IMR-90 (cell line): ENCODE results near the gene HSD17B8. TPM values are rescaled to one million over a fixed set of nuclear protein-coding genes. Genes with fewer than 3 reads are reported as not detected.

ENCODE experiments used
- ATAC-seq: fragments of 200-7000 bp; cut with Tn5 transposase; 2 replicates; pipeline ENCODE4 v1.9.1; 2020; ENCODE audit warnings: low read depth, mild to moderate bottlenecking, moderate library complexity
- BruUV-seq: library from RNA; stranded (reverse); fragments of 400-500 nt; replicated peaks from 2 replicates; lab custom pipeline; 2021; lab: Mats Ljungman, UMichigan
- CTCF ChIA-PET: fragments of 300-600 bp; formaldehyde crosslinking; extraction: SDS; loops from one replicate; lab custom pipeline; 2021; ENCODE audit warnings: antibody characterized with exemption; lab: Yijun Ruan, JAX
- POLR2A ChIA-PET: fragments of 300-600 bp; sonication (Branson Sonifier 250); formaldehyde crosslinking; loops from one replicate; lab custom pipeline; 2022; ENCODE audit warnings: antibody characterized with exemption; ENCODE audit not compliant: unreplicated experiment; lab: Charles Lee
- DNase-seq: peaks from one replicate; pipeline ENCODE4 v3.0.0; 2013
- H2AFZ ChIP-seq: replicated peaks from 2 replicates; pipeline ENCODE3; 2013; ENCODE audit warnings: low read length, mild to moderate bottlenecking; ENCODE audit not compliant: poor library complexity
- H2AK5ac ChIP-seq: 2 replicates; pipeline ENCODE4 v1.6.1; 2013; ENCODE audit warnings: low read depth, low read length, inconsistent platforms
- H2AK9ac ChIP-seq: replicated peaks from 2 replicates; pipeline ENCODE3; 2013; ENCODE audit warnings: mild to moderate bottlenecking, low read depth, low read length, moderate library complexity; ENCODE audit not compliant: poor library complexity
- H2BK120ac ChIP-seq: 2 replicates; pipeline ENCODE4 v1.6.1; 2013; ENCODE audit warnings: low read depth, low read length, inconsistent platforms
- H2BK15ac ChIP-seq: 3 replicates; pipeline ENCODE4 v1.6.1; 2013; ENCODE audit warnings: low read depth, low read length, inconsistent platforms
- H2BK20ac ChIP-seq: 2 replicates; pipeline ENCODE4 v1.6.1; 2013; ENCODE audit warnings: low read depth, mild to moderate bottlenecking, inconsistent platforms, low read length, moderate library complexity
- H2BK5ac ChIP-seq: 2 replicates; pipeline ENCODE4 v1.6.1; 2013; ENCODE audit warnings: mild to moderate bottlenecking, low read depth, low read length, inconsistent platforms; ENCODE audit not compliant: poor library complexity, severe bottlenecking
- H3K14ac ChIP-seq: replicated peaks from 2 replicates; pipeline ENCODE4 v1.6.1; 2013; ENCODE audit warnings: low read depth, low read length, inconsistent platforms
- H3K18ac ChIP-seq: 2 replicates; pipeline ENCODE4 v1.6.1; 2013; ENCODE audit warnings: low read depth, low read length, control low read depth
- H3K23ac ChIP-seq: 2 replicates; pipeline ENCODE4 v1.6.1; 2013; ENCODE audit warnings: low read depth, low read length, inconsistent platforms
- H3K27ac ChIP-seq: 2 replicates; pipeline ENCODE4 v1.5.1; 2013; ENCODE audit warnings: mild to moderate bottlenecking, control low read depth, low read length; ENCODE audit not compliant: insufficient read depth
- H3K27me3 ChIP-seq: 2 replicates; pipeline ENCODE4 v1.6.1; 2013; ENCODE audit warnings: low read length; ENCODE audit not compliant: control insufficient read depth, insufficient read depth
- H3K36me3 ChIP-seq: 2 replicates; pipeline ENCODE4 v1.6.1; 2013; ENCODE audit warnings: low read length, mixed read lengths; ENCODE audit not compliant: control insufficient read depth, insufficient read depth
- H3K4ac ChIP-seq: 2 replicates; pipeline ENCODE4 v1.6.1; 2013; ENCODE audit warnings: low read depth, low read length, inconsistent platforms
- H3K4me1 ChIP-seq: 2 replicates; pipeline ENCODE4 v1.6.1; 2013; ENCODE audit warnings: low read length, mixed read lengths; ENCODE audit not compliant: control insufficient read depth, insufficient read depth
- H3K4me2 ChIP-seq: 2 replicates; pipeline ENCODE4 v1.6.1; 2013; ENCODE audit warnings: low read depth, mild to moderate bottlenecking, control low read depth, low read length, moderate library complexity
- H3K4me3 ChIP-seq: 2 replicates; pipeline ENCODE4 v1.5.1; 2013; ENCODE audit warnings: low read depth, mild to moderate bottlenecking, control low read depth, low read length, moderate library complexity; ENCODE audit not compliant: insufficient read depth
- H3K56ac ChIP-seq: 2 replicates; pipeline ENCODE4 v1.6.1; 2013; ENCODE audit warnings: low read length, inconsistent platforms; ENCODE audit not compliant: insufficient read depth; ENCODE audit errors: extremely low read depth
- H3K79me1 ChIP-seq, 2 experiments: 2 replicates each; pipeline ENCODE4 v1.6.1; 2013; ENCODE audit warnings: low read length in 2 of 2, inconsistent platforms in 1 of 2, low read depth in 1 of 2
- H3K9ac ChIP-seq: 2 replicates; pipeline ENCODE4 v1.6.1; 2013; ENCODE audit warnings: low read depth, low read length, control low read depth
- H3K9me1 ChIP-seq: 2 replicates; pipeline ENCODE4 v1.6.1; 2013; ENCODE audit warnings: low read length, inconsistent platforms; ENCODE audit not compliant: insufficient read depth
- H3K9me3 ChIP-seq: 2 replicates; pipeline ENCODE4 v1.6.1; 2013; ENCODE audit warnings: low read length; ENCODE audit not compliant: control insufficient read depth, insufficient read depth
- H4K20me1 ChIP-seq: 2 replicates; pipeline ENCODE4 v1.6.1; 2013; ENCODE audit warnings: low read length, inconsistent platforms; ENCODE audit not compliant: insufficient read depth
- H4K5ac ChIP-seq: 2 replicates; pipeline ENCODE4 v1.6.1; 2013; ENCODE audit warnings: mild to moderate bottlenecking, low read depth, low read length, control low read depth
- H4K8ac ChIP-seq, 2 experiments: 2 replicates each; pipeline ENCODE4 v1.6.1; 2013; ENCODE audit warnings: low read depth in 2 of 2, low read length in 2 of 2, control low read depth in 1 of 2, inconsistent platforms in 1 of 2
- H4K91ac ChIP-seq: 2 replicates; pipeline ENCODE4 v1.6.1; 2013; ENCODE audit warnings: low read depth, low read length, inconsistent platforms; ENCODE audit not compliant: insufficient read depth
- BHLHE40 ChIP-seq: fragments of 150-350 bp; IDR thresholded peaks from 2 replicates; pipeline ENCODE4 v1.6.1; 2016; ENCODE audit warnings: mild to moderate bottlenecking, low read depth, low read length
- CEBPB ChIP-seq: IDR thresholded peaks from 2 replicates; pipeline ENCODE4 v1.6.1; 2012; ENCODE audit warnings: low read depth, low read length, improper control_type of control experiment
- CHD1 ChIP-seq: IDR thresholded peaks from 2 replicates; pipeline ENCODE4 v1.6.1; 2012; ENCODE audit warnings: low read depth, low read length, improper control_type of control experiment
- CTCF ChIP-seq: conservative IDR thresholded peaks from 2 replicates; pipeline ENCODE4 v1.5.1; 2012; ENCODE audit warnings: mild to moderate bottlenecking, low read depth, low read length, improper control_type of control experiment
- ELK1 ChIP-seq: fragments of 150-350 bp; IDR thresholded peaks from 2 replicates; pipeline ENCODE4 v1.6.1; 2016; ENCODE audit warnings: low read depth, mild to moderate bottlenecking, low read length, moderate library complexity, borderline replicate concordance
- FOS ChIP-seq: fragments of 150-350 bp; IDR thresholded peaks from 2 replicates; pipeline ENCODE4 v1.6.1; 2016; ENCODE audit warnings: low read depth, low read length
- MAZ ChIP-seq: IDR thresholded peaks from 2 replicates; pipeline ENCODE4 v1.6.1; 2012; ENCODE audit warnings: low read depth, mild to moderate bottlenecking, low read length, improper control_type of control experiment, moderate library complexity, borderline replicate concordance
- MXI1 ChIP-seq: IDR thresholded peaks from 2 replicates; pipeline ENCODE4 v1.6.1; 2012; ENCODE audit warnings: low read depth, mild to moderate bottlenecking, low read length, moderate library complexity, borderline replicate concordance
- NFE2L2 ChIP-seq: fragments of 150-350 bp; IDR thresholded peaks from 2 replicates; pipeline ENCODE4 v1.6.1; 2016; ENCODE audit warnings: low read depth, mild to moderate bottlenecking, low read length
- POLR2A ChIP-seq: IDR thresholded peaks from 2 replicates; pipeline ENCODE4 v1.6.1; 2012; ENCODE audit warnings: mild to moderate bottlenecking, low read depth, low read length
- RAD21 ChIP-seq: IDR thresholded peaks from 2 replicates; pipeline ENCODE4 v1.6.1; 2012; ENCODE audit warnings: low read length, improper control_type of control experiment
- RCOR1 ChIP-seq: IDR thresholded peaks from 2 replicates; pipeline ENCODE4 v1.6.1; 2012; ENCODE audit warnings: mild to moderate bottlenecking, low read length, improper control_type of control experiment; ENCODE audit not compliant: insufficient replicate concordance
- RFX5 ChIP-seq: IDR thresholded peaks from 2 replicates; pipeline ENCODE4 v1.8.0; 2012; ENCODE audit warnings: low read depth, mild to moderate bottlenecking, low read length, moderate library complexity
- SMC3 ChIP-seq: fragments of 150-350 bp; IDR thresholded peaks from 2 replicates; pipeline ENCODE4 v1.6.1; 2016; ENCODE audit warnings: low read depth, mild to moderate bottlenecking, antibody characterized with exemption, low read length, moderate library complexity
- WGBS, 2 experiments: methylation state at CpG; one replicate each; pipeline versions ENCODE4 v1.1.5 to v1.1.7; 2013; ENCODE audit warnings: missing lambda C conversion rate in 2 of 2; ENCODE audit not compliant: insufficient read length in 1 of 2; ENCODE audit errors: extremely low coverage in 2 of 2; 5-methylcytosine and 5-hydroxymethylcytosine counted together
- dilution Hi-C: fragments of 300-500 bp; cut with HindIII; formaldehyde crosslinking; loops from one replicate; pipeline ENCODE4 v1.14.3; 2018; ENCODE audit warnings: low sequenced_read_pairs; ENCODE audit not compliant: unreplicated experiment
- in situ Hi-C: fragments of 300-500 bp; cut with MboI; formaldehyde crosslinking; loops from 3 replicates; pipeline ENCODE4 v1.14.3; 2019; ENCODE audit warnings: low sequenced_read_pairs, inconsistent platforms, mixed read lengths
- intact Hi-C: fragments of 100-400 bp; cut with micrococcal nuclease; formaldehyde crosslinking; loops from 2 replicates; pipeline ENCODE4 v1.10.0; 2022
- polyA plus RNA-seq, 3 experiments: library from polyadenylated mRNA; depleted of rRNA; stranded (reverse); fragments of >200 nt; gene quantifications; 2 replicates each; pipeline ENCODE4 v1.2.3, GENCODE V29; 2012; ENCODE audit warnings: low replicate concordance in 1 of 3
- total RNA-seq: library from RNA; depleted of rRNA; stranded (reverse); fragments of >200 nt; gene quantifications from 2 replicates; pipeline ENCODE4 v1.2.3, GENCODE V29; 2012

The HSD17B8 gene
- total and polyA plus RNA-seq, 2 of the 4 experiments (the other 2 are of a cell fraction), result 1.6 to 4.3 TPM

GRCh38 chr6:33156964-33157363 is 47.5 kb upstream of the HSD17B8 start:
- H3K4me3 ChIP-seq, result no peak overlapping the region
- H3K4me1 ChIP-seq, result peaks cover 7% of the 10 kb centered on the region
- no peak overlapping the region for H4K5ac ChIP-seq
- TF ChIP-seq POLR2A (no peak), BHLHE40 (no peak), CHD1 (no peak), MAZ (no peak), MXI1 (no peak), SMC3 (no peak), NFE2L2 (no peak), FOS (no peak), RCOR1 (no peak), RFX5 (no peak), RAD21 (no peak), ELK1 (no peak), CTCF (no peak), CEBPB (no peak)
- no peak overlapping the region for H3K56ac ChIP-seq
- H3K27ac ChIP-seq, result no peak overlapping the region
- no peak overlapping the region for H3K4ac ChIP-seq
- H2BK120ac ChIP-seq, result no peak overlapping the region
- intact Hi-C loops, result no loop called here
- H4K8ac ChIP-seq, result no peak overlapping the region
- no peaks in the 10 kb centered on the region for H3K36me3 ChIP-seq
- H3K79me1 ChIP-seq, result no peaks in the 10 kb centered on the region
- 0 out of 2 replicates have a peak, but pooled peaks cover 2% of the 10 kb centered on the region for H3K9me3 ChIP-seq
- ChIA-PET POLR2A (no interaction called here), CTCF (interaction anchor here (1.4 kb wide), 2 partner anchors 9 to 91 kb away, joined by 3 to 5 read pairs; no protein-coding TSS in a partner anchor)
- H2BK20ac ChIP-seq, result no peak overlapping the region
- DNase-seq (no peak), ATAC-seq (no peak)
- no CpG with 5 or more reads among the region's 2 CpGs for WGBS, 2 experiments
- 0 out of 2 replicates have a peak, but pooled peaks cover 2% of the 10 kb centered on the region for H3K9me1 ChIP-seq
- no peak overlapping the region for H3K23ac ChIP-seq
- dilution Hi-C loops, result no loop called here
- no peak overlapping the region for H2BK5ac ChIP-seq
- H2AK5ac ChIP-seq, result no peak overlapping the region
- no peak overlapping the region for H3K18ac ChIP-seq
- H3K27me3 ChIP-seq, result peaks cover 7% of the 10 kb centered on the region
- H4K20me1 ChIP-seq, result no peaks in the 10 kb centered on the region
- H2AFZ ChIP-seq, result no peak overlapping the region
- H3K14ac ChIP-seq, result no peak overlapping the region
- no peak overlapping the region for H3K4me2 ChIP-seq
- H2AK9ac ChIP-seq, result no peak overlapping the region
- no peak overlapping the region for H3K9ac ChIP-seq
- H2BK15ac ChIP-seq, result no peak overlapping the region
- no peak overlapping the region for H4K91ac ChIP-seq
- in situ Hi-C loops, result no loop called here
- no TSS peak for BruUV-seq
